Measurements from ENCODE around the gene EFR3B.

DNA sequence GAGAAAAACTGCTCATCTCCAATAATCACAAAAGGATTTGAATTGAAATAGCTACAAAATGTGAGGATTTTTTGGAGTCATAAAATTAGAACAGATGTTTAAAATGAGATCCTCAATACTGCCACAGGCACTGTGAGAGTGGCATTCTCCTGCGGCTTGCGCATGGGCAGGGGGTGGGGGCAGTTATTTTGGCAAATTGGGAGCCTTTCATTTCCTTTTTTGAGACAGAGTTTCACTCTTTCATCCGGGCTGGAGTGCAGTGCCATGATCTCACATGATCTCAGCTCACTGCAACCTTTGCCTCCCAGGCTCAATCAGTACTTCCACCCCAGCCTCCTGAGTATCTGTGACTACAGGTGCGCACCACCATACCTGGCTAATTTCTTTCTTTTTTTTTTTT, 84.1 kb downstream of the EFR3B start:
- TF ChIP-seq ZBTB8A (tag by site-specific recombination; IDR thresholded peaks at IDR 0.05) (no peak), ZNF324 (tag by site-specific recombination; IDR thresholded peaks at IDR 0.05) (no peak), KLF1 (tag by site-specific recombination; IDR thresholded peaks at IDR 0.05) (no peak), ZNF555 (tag by site-specific recombination; conservative IDR thresholded peaks at IDR 0.05) (no peak), PRDM1 (tag by site-specific recombination; IDR thresholded peaks at IDR 0.05) (no peak), ZNF629 (tag by site-specific recombination; IDR thresholded peaks at IDR 0.05) (no peak)
- TF ChIP-seq, protein P1, sequence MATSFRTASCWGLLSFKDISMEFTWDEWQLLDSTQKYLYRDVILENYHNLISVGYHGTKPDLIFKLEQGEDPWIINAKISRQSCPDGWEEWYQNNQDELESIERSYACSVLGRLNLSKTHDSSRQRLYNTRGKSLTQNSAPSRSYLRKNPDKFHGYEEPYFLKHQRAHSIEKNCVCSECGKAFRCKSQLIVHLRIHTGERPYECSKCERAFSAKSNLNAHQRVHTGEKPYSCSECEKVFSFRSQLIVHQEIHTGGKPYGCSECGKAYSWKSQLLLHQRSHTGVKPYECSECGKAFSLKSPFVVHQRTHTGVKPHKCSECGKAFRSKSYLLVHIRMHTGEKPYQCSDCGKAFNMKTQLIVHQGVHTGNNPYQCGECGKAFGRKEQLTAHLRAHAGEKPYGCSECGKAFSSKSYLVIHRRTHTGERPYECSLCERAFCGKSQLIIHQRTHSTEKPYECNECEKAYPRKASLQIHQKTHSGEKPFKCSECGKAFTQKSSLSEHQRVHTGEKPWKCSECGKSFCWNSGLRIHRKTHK (tag by site-specific recombination; IDR thresholded peaks at IDR 0.05): no peak
- TF ChIP-seq, protein P2, sequence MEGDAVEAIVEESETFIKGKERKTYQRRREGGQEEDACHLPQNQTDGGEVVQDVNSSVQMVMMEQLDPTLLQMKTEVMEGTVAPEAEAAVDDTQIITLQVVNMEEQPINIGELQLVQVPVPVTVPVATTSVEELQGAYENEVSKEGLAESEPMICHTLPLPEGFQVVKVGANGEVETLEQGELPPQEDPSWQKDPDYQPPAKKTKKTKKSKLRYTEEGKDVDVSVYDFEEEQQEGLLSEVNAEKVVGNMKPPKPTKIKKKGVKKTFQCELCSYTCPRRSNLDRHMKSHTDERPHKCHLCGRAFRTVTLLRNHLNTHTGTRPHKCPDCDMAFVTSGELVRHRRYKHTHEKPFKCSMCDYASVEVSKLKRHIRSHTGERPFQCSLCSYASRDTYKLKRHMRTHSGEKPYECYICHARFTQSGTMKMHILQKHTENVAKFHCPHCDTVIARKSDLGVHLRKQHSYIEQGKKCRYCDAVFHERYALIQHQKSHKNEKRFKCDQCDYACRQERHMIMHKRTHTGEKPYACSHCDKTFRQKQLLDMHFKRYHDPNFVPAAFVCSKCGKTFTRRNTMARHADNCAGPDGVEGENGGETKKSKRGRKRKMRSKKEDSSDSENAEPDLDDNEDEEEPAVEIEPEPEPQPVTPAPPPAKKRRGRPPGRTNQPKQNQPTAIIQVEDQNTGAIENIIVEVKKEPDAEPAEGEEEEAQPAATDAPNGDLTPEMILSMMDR (tag by site-specific recombination; IDR thresholded peaks at IDR 0.05): no peak
- TF ChIP-seq, protein P3, sequence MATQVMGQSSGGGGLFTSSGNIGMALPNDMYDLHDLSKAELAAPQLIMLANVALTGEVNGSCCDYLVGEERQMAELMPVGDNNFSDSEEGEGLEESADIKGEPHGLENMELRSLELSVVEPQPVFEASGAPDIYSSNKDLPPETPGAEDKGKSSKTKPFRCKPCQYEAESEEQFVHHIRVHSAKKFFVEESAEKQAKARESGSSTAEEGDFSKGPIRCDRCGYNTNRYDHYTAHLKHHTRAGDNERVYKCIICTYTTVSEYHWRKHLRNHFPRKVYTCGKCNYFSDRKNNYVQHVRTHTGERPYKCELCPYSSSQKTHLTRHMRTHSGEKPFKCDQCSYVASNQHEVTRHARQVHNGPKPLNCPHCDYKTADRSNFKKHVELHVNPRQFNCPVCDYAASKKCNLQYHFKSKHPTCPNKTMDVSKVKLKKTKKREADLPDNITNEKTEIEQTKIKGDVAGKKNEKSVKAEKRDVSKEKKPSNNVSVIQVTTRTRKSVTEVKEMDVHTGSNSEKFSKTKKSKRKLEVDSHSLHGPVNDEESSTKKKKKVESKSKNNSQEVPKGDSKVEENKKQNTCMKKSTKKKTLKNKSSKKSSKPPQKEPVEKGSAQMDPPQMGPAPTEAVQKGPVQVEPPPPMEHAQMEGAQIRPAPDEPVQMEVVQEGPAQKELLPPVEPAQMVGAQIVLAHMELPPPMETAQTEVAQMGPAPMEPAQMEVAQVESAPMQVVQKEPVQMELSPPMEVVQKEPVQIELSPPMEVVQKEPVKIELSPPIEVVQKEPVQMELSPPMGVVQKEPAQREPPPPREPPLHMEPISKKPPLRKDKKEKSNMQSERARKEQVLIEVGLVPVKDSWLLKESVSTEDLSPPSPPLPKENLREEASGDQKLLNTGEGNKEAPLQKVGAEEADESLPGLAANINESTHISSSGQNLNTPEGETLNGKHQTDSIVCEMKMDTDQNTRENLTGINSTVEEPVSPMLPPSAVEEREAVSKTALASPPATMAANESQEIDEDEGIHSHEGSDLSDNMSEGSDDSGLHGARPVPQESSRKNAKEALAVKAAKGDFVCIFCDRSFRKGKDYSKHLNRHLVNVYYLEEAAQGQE (tag by site-specific recombination; IDR thresholded peaks at IDR 0.05): no peak
- TF ChIP-seq, protein P4, sequence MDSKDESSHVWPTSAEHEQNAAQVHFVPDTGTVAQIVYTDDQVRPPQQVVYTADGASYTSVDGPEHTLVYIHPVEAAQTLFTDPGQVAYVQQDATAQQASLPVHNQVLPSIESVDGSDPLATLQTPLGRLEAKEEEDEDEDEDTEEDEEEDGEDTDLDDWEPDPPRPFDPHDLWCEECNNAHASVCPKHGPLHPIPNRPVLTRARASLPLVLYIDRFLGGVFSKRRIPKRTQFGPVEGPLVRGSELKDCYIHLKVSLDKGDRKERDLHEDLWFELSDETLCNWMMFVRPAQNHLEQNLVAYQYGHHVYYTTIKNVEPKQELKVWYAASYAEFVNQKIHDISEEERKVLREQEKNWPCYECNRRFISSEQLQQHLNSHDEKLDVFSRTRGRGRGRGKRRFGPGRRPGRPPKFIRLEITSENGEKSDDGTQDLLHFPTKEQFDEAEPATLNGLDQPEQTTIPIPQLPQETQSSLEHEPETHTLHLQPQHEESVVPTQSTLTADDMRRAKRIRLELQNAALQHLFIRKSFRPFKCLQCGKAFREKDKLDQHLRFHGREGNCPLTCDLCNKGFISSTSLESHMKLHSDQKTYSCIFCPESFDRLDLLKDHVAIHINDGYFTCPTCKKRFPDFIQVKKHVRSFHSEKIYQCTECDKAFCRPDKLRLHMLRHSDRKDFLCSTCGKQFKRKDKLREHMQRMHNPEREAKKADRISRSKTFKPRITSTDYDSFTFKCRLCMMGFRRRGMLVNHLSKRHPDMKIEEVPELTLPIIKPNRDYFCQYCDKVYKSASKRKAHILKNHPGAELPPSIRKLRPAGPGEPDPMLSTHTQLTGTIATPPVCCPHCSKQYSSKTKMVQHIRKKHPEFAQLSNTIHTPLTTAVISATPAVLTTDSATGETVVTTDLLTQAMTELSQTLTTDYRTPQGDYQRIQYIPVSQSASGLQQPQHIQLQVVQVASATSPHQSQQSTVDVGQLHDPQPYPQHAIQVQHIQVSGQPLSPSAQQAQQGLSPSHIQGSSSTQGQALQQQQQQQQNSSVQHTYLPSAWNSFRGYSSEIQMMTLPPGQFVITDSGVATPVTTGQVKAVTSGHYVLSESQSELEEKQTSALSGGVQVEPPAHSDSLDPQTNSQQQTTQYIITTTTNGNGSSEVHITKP (tag by site-specific recombination; IDR thresholded peaks at IDR 0.05): no peak
- TF ChIP-seq, protein P5, sequence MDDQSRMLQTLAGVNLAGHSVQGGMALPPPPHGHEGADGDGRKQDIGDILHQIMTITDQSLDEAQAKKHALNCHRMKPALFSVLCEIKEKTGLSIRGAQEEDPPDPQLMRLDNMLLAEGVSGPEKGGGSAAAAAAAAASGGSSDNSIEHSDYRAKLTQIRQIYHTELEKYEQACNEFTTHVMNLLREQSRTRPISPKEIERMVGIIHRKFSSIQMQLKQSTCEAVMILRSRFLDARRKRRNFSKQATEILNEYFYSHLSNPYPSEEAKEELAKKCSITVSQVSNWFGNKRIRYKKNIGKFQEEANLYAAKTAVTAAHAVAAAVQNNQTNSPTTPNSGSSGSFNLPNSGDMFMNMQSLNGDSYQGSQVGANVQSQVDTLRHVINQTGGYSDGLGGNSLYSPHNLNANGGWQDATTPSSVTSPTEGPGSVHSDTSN (CRISPR knock-in tag; IDR thresholded peaks at IDR 0.05): no peak
